K562 (cell line): Measurements from ENCODE around the gene CDK11B. TPM values are rescaled to one million over a fixed set of nuclear protein-coding genes. Genes with fewer than 3 reads are reported as not detected.

Experiments used
- ATAC-seq: fragments of 200-7000 bp; cut with Tn5 transposase; 3 replicates; pipeline ENCODE4 v1.9.1; 2020; ENCODE audit warnings: moderate library complexity
- BruUV-seq: library from RNA; stranded (reverse); fragments of 400-500 nt; replicated peaks from 2 replicates; lab custom pipeline; 2021; lab: Mats Ljungman, UMichigan
- CTCF ChIA-PET: fragments of 300-600 bp; formaldehyde crosslinking; extraction: SDS; loops from one replicate; lab custom pipeline; 2021; ENCODE audit warnings: low intra/inter-chr PET ratio; lab: Yijun Ruan, JAX
- POLR2A ChIA-PET: fragments of 300-600, 350-650 bp; sonication (Branson Sonifier 250); formaldehyde crosslinking; extraction: SDS; loops from one replicate; lab custom pipeline; 2021; ENCODE audit warnings: antibody characterized with exemption, inconsistent platforms; lab: Yijun Ruan, JAX
- DNase-seq, 4 experiments: peaks; one replicate each; pipeline versions ENCODE4 v3.0.0 to v3.0.0-alpha.2; 2011 to 2018; ENCODE audit warnings: low spot score in 3 of 4, mixed read lengths in 3 of 4; ENCODE audit errors: extremely low read depth in 1 of 4
- FAIRE-seq: peaks from 2 replicates; lab custom pipeline; 2011; peaks lifted over from hg19 to GRCh38; lab: Jason Lieb, UNC
- H2AFZ ChIP-seq: 2 replicates; pipeline ENCODE4 v1.6.0; 2011; ENCODE audit warnings: low read depth, low read length, control low read depth, inconsistent platforms
- H3K27ac ChIP-seq: fragments of 200-600 bp; 3 replicates; pipeline ENCODE4 v1.8.0; 2011; ENCODE audit warnings: low read depth, mild to moderate bottlenecking, control low read depth, inconsistent platforms, low read length, moderate library complexity, mixed read lengths; ENCODE audit errors: extremely low read depth
- H3K27me3 ChIP-seq, 2 experiments: fragments of 300-600 bp in 1 of 2; 2 replicates in 1 of 2; 3 replicates in 1 of 2; pipeline versions ENCODE4 v1.6.0 to v1.8.0; 2011; ENCODE audit warnings: inconsistent platforms in 2 of 2, low read length in 2 of 2, mild to moderate bottlenecking in 1 of 2, mixed read lengths in 1 of 2, moderate library complexity in 1 of 2; ENCODE audit not compliant: control insufficient read depth in 2 of 2, insufficient read depth in 2 of 2
- H3K36me3 ChIP-seq: fragments of 300-600 bp; 3 replicates; pipeline ENCODE4 v1.8.0; 2011; ENCODE audit warnings: mild to moderate bottlenecking, low read length, inconsistent platforms; ENCODE audit not compliant: control insufficient read depth, insufficient read depth
- H3K4me1 ChIP-seq, 2 experiments: fragments of 200-600 bp in 1 of 2; replicated peaks in 1 of 2; 2 replicates in 1 of 2; 3 replicates in 1 of 2; pipeline versions ENCODE4 v1.5.1 to v1.8.0; 2011; ENCODE audit warnings: inconsistent platforms in 2 of 2, low read length in 2 of 2, mild to moderate bottlenecking in 1 of 2, mixed read lengths in 1 of 2, moderate library complexity in 1 of 2; ENCODE audit not compliant: control insufficient read depth in 2 of 2, insufficient read depth in 2 of 2
- H3K4me2 ChIP-seq: 2 replicates; pipeline ENCODE4 v1.6.1; 2011; ENCODE audit warnings: low read length, control low read depth, inconsistent platforms, mixed read lengths; ENCODE audit not compliant: insufficient read depth
- H3K4me3 ChIP-seq: fragments of 200-600 bp; sonication (generic), shearing (Covaris generic); 2 replicates; pipeline ENCODE4 v1.5.1; 2016; ENCODE audit warnings: control low read depth, inconsistent platforms
- H3K79me2 ChIP-seq: fragments of 200-600 bp; 3 replicates; pipeline ENCODE4 v1.8.0; 2011; ENCODE audit warnings: low read length, inconsistent platforms; ENCODE audit not compliant: control insufficient read depth, insufficient read depth
- H3K9ac ChIP-seq, 2 experiments: 2 replicates each; pipeline versions ENCODE4 v1.6.0 to v1.6.1; 2011; ENCODE audit warnings: low read depth in 2 of 2, low read length in 2 of 2, control low read depth in 1 of 2, inconsistent platforms in 1 of 2, mild to moderate bottlenecking in 1 of 2, mixed read lengths in 1 of 2; ENCODE audit not compliant: insufficient read depth in 1 of 2
- H3K9me1 ChIP-seq: one replicate; pipeline ENCODE4 v1.6.0; 2011; ENCODE audit warnings: inconsistent platforms, mild to moderate bottlenecking, low read length, moderate library complexity; ENCODE audit not compliant: control insufficient read depth, insufficient read depth
- H3K9me3 ChIP-seq: replicated peaks from 2 replicates; pipeline ENCODE4 v1.5.1; 2011; ENCODE audit warnings: low read depth, low read length, inconsistent platforms; ENCODE audit not compliant: control insufficient read depth, insufficient read depth
- H4K20me1 ChIP-seq: replicated peaks from 2 replicates; pipeline ENCODE4 v1.6.1; 2011; ENCODE audit warnings: low read length, inconsistent platforms, mixed read lengths; ENCODE audit not compliant: control insufficient read depth, insufficient read depth
- ETV6 ChIP-seq, 3 experiments: fragments of 150-350 bp in 1 of 3; sonication (generic) in 1 of 3; formaldehyde crosslinking in 1 of 3; IDR thresholded peaks; 2 replicates each; pipeline versions ENCODE4 v1.6.1 to v1.8.0; 2014 to 2022; ENCODE audit warnings: borderline replicate concordance in 2 of 3, low read depth in 2 of 3, antibody characterized with exemption in 1 of 3, low read length in 1 of 3, mild to moderate bottlenecking in 1 of 3, missing genetic modification reagents in 1 of 3
- PHB2 ChIP-seq: fragments of 450-650 bp; IDR thresholded peaks from 2 replicates; pipeline ENCODE4 v1.6.1; 2017; ENCODE audit warnings: low read depth
- POLR2G ChIP-seq: fragments of 200-400 bp; formaldehyde crosslinking; IDR thresholded peaks from 2 replicates; pipeline ENCODE4 v1.6.1; 2017; ENCODE audit warnings: low read depth, mild to moderate bottlenecking, antibody characterized with exemption, low read length, moderate library complexity
- ZNF324 ChIP-seq: fragments of 250-450 bp; sonication (Bioruptor Pico); IDR thresholded peaks from 2 replicates; pipeline ENCODE4 v1.4.0; 2020; ENCODE audit warnings: mild to moderate bottlenecking
- WGBS: fragments of 100-300 bp; shearing (Covaris generic); methylation state at CpG from one replicate; pipeline ENCODE4 v1.1.6; 2016; ENCODE audit warnings: low coverage, mixed read lengths; ENCODE audit not compliant: insufficient coverage; ENCODE audit errors: missing lambda C conversion rate; 5-methylcytosine and 5-hydroxymethylcytosine counted together
- in situ Hi-C: fragments of 300-500 bp; cut with MboI; formaldehyde crosslinking; loops from 4 replicates; pipeline ENCODE4 v1.15.0; 2018; ENCODE audit warnings: inconsistent platforms, mixed read lengths
- intact Hi-C: fragments of 100-400 bp; cut with micrococcal nuclease; formaldehyde crosslinking; loops from 2 replicates; pipeline ENCODE4 v1.14.2; 2022
- polyA plus RNA-seq, 8 experiments: library from polyadenylated mRNA; depleted of rRNA in 4 of 8; stranded (reverse) in 5 of 8; unstranded in 3 of 8; fragments of >200 nt; fragmentation: Nextera tagmentation in 2 of 8; fragmentation: Illumina TruSeq in 1 of 8; extraction: Ambion mirVana in 2 of 8; extraction: Trizol in 1 of 8; gene quantifications; 2 replicates each; pipeline versions ENCODE4 v1.2.1 to v1.2.3, GENCODE V29; 2011 to 2014; ENCODE audit warnings: inconsistent platforms in 1 of 8, missing spikeins in 1 of 8
- total RNA-seq, 7 experiments: library from RNA; depleted of rRNA in 6 of 7; stranded (reverse); fragments of >200 nt in 6 of 7; fragmentation: Illumina TruSeq in 2 of 7; extraction: Trizol in 2 of 7; gene quantifications; 2 replicates each; pipeline versions ENCODE4 v1.2.1 to v1.2.3, GENCODE V29; 2011 to 2021; ENCODE audit warnings: low replicate concordance in 1 of 7

Gene CDK11B
- total and polyA plus RNA-seq, 9 of the 15 experiments (the other 6 are each of a cell fraction or from before 2014, with no cell fraction given), result 2.8 to 52.2 (median 19.5) TPM

DNA sequence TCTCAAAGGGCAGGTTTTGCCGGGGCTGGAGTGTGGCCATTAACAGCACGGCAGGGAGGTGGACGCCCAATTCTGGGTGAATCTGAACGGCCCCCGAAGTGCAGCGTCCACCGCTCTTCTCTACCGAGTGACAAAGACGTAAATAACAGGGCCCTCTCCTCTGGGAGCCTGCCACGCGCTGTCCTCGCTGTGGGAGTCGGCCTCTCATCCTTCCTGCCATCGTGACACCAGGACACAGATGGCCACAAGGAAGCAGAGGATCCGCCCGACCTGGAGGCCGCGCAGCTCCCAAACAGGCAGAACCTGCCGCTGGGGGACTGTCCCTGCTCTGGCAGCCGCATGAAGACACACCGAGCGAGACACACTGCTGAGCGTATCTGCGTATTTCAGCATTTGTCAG is 12.1 kb upstream of the CDK11B start:
- H4K20me1 ChIP-seq, result no peaks in the 10 kb centered on the region
- no peak overlapping the region for H3K4me2 ChIP-seq
- no peak overlapping the region for H3K4me3 ChIP-seq
- in situ Hi-C loops, result no loop called here
- no peak overlapping the region for H3K27ac ChIP-seq
- WGBS, result 88% methylated on average over 24 of the region's 24 CpGs
- no peak overlapping the region for H2AFZ ChIP-seq
- TF ChIP-seq ZNF324, result no peak
- DNase-seq (no peak), ATAC-seq (no peak), FAIRE-seq (no peak)
- no peaks in the 10 kb centered on the region; the same call in 1 of the 2 replicates for H3K9me3 ChIP-seq
- peaks cover 3% of the 10 kb centered on the region for H3K9me1 ChIP-seq
- intact Hi-C loops, result no loop called here
- no peaks in the 10 kb centered on the region for H3K79me2 ChIP-seq
- CTCF ChIA-PET, result no interaction called here
- no peaks in the 10 kb centered on the region for H3K27me3 ChIP-seq
- POLR2A ChIA-PET, result no interaction called here
- H3K9ac ChIP-seq, result peak overlapping the region in 1 of 2 experiments; percentile 24; a peak in 1 of 4 replicates
- no TSS peak for BruUV-seq
- H3K4me1 ChIP-seq, result peaks cover 0 to 6% of the 10 kb centered on the region in 2 experiments; a peak in 1 of 5 replicates
- peaks cover 33% of the 10 kb centered on the region; the same call in 2 of the 3 replicates for H3K36me3 ChIP-seq

DNA sequence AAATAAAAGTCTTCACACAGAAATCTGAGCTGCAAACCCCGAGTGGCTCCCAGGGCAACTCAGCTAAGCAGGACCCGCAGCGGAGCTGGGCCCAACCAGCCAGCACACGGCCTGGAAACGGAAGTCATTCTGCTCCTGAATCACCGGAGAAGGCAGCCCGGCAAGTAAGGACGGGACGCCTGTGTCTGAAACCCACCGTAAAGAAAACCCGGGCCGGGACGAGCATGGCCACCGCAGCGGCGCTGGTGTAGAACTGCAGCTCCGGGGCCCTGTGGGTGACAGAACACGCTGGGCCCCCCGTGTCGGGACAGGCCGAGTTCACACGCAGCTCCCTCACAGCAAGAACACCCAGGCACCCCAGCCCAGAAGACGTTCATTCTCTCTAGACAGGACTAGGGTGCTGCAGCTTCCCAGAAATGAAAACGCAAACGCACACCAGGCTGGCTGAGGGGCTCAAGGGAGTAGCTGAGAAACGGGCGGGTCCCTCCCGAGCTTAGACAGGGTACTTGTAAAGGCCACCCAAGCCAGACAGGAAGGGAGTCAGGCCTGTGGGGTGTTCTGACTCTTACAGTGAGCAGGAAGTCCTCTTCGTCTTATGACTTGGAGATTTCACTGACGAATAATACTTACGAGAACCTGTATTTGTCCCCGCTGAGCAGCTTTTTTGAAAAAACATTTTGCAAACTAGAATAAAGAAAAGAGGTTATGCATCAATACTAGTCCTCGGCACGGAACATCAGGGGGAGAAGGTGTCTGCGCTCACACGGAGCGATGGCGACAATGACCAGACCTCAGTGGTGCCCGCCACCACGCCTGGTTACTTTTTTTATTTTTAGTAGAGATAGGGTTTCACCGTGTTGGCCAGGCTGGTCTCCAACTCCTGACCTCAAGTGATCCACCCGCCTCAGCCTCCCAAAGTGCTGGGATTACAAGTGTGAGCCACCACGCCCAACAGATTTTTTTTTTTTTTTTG is 10.9 kb upstream of the CDK11B start:
- POLR2A ChIA-PET, result interaction anchor here (0.6 to 0.7 kb wide), 4 partner anchors 14 to 409 kb away, joined by 3 to 4 read pairs (median 3); no protein-coding TSS in a partner anchor
- TF ChIP-seq POLR2G, result peak; percentile 63
- no peak for TF ChIP-seq PHB2
- TF ChIP-seq ETV6 (IDR thresholded peaks at IDR 0.05; ENCODE audit: borderline replicate concordance in 1 of 2, low read depth in 2 of 2, low read length in 1 of 2), result no peak
- TF ChIP-seq ETV6 (CRISPR knock-in tag; IDR thresholded peaks at IDR 0.05; ENCODE audit: borderline replicate concordance), result no peak

More for the DNA sequence above, 10.9 kb upstream of the CDK11B start:
- CTCF ChIA-PET, result no interaction called here
- H3K27ac ChIP-seq, result no peak overlapping the region
- peaks cover 0 to 16% of the 10 kb centered on the region in 2 experiments; a peak in 1 of 5 replicates for H3K4me1 ChIP-seq
- in situ Hi-C loops, result no loop called here
- H3K27me3 ChIP-seq, result no peaks in the 10 kb centered on the region
- WGBS, result 83% methylated on average over 35 of the region's 43 CpGs
- peaks cover 3% of the 10 kb centered on the region for H3K9me1 ChIP-seq
- no TSS peak for BruUV-seq
- FAIRE-seq (no peak), DNase-seq (peak in 2 of 4 experiments; percentile 8 to 10), ATAC-seq (no peak)
- no peak overlapping the region for H3K9ac ChIP-seq
- H3K9me3 ChIP-seq, result no peaks in the 10 kb centered on the region; the same call in 1 of the 2 replicates
- no peaks in the 10 kb centered on the region for H4K20me1 ChIP-seq
- H2AFZ ChIP-seq, result no peak overlapping the region
- H3K79me2 ChIP-seq, result no peaks in the 10 kb centered on the region
- intact Hi-C loops, result no loop called here
- H3K36me3 ChIP-seq, result peaks cover 44% of the 10 kb centered on the region; the same call in 2 of the 3 replicates
- no peak overlapping the region for H3K4me2 ChIP-seq
- H3K4me3 ChIP-seq, result no peak overlapping the region
